Adipose tissue (tissue), 3 donors: ENCODE measurements around the gene ANKRD44. TPM values are rescaled to one million over a fixed set of nuclear protein-coding genes. Genes with fewer than 3 reads are reported as not detected.

Experiments
- H3K27ac ChIP-seq: one replicate; pipeline ENCODE4 v1.5.1; 2013; ENCODE audit warnings: low read depth, low read length
- WGBS, 3 donors: extraction: QIAGEN DNeasy Blood & Tissue Kit; methylation state at CpG; one replicate each; pipeline ENCODE4 v1.1.7; 2013; 5-methylcytosine and 5-hydroxymethylcytosine counted together
- polyA plus RNA-seq, 3 donors: library from polyadenylated mRNA; stranded (reverse); fragments of 200-250 nt; gene quantifications; one replicate each; pipeline ENCODE4 v1.2.3, GENCODE V29; 2013
- donor health status: healthy with polysubstance abuse.
- donor health status: Bipolar disorder and iron deficiency.
- donor health status: healthy.

Gene ANKRD44
- polyA plus RNA-seq, 3 donors = 1.3 to 4.2 (median 3.5) TPM

DNA sequence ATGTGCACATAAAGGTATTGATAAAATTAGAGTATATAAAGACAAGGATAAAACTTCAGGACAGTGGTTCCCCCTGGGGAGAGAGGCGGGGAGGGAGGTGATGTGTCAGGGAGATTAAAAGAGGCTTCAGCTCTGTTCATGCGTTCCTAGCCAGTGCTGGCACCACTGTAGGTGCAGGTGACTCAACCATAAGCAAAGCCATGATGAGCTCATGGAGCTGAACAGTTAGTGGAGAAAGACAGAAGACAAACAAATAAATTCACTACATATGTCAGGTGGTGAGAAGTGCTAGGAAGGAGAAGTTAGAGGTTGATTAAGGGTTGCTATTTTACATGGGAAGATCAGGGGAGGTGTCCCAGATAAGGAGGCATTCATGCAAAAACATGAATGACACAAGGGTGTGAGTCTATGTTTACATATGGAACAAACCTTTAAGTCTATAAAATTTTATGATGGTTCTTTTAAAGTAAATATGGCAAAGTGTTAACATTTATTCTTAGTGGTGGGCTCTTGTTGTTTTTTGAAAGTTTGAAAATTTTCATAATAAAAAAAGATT, 136.0 kb downstream of the ANKRD44 start:
- 57 to 85% (median 82%) methylated on average over 2 of the region's 2 CpGs for WGBS, 3 donors
- H3K27ac ChIP-seq = no peak overlapping the region

DNA sequence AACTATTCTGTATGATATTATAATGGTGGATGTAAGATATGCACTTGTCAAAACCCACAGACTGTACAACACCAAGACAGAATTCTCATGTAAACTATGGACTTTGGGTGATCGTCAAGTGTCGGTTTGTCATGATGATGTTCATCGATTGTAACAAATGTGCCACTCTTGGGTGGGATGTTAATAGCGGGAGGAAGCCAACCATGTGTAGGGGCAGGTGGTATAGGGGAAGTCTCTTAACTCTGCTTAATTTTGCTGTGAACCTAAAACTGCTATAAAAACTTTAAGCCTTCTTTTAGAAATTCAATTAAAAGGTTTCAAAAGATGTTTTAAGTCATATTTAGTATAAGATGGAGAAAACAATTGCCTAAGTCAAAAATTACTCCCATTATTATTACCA, 139.0 kb downstream of the ANKRD44 start:
- 91 to 98% (median 97%) methylated on average over 4 of the region's 4 CpGs for WGBS, 3 donors
- H3K27ac ChIP-seq = no peak overlapping the region

DNA sequence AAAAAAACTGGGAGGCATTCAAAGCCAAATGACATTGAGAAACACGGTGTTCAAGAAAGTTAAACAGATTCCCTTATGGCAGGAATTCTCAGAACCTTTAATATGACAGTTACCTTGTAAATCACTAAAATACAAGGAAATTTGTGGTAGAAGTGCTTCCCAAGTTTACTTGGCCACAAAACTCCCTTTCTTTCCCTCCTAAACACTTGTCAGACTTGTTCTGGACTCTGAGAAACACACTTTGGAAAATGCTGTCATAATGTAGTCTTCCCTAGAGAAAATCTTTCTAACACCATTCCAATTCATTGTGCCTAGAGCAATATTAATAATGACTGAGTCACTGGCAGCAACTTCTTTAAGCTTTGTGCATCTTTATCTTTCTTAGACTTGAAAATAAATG, 140.4 kb downstream of the ANKRD44 start:
- no peak overlapping the region for H3K27ac ChIP-seq
- 32 to 67% (median 40%) methylated on average over 1 of the region's 1 CpG for WGBS, 3 donors

DNA sequence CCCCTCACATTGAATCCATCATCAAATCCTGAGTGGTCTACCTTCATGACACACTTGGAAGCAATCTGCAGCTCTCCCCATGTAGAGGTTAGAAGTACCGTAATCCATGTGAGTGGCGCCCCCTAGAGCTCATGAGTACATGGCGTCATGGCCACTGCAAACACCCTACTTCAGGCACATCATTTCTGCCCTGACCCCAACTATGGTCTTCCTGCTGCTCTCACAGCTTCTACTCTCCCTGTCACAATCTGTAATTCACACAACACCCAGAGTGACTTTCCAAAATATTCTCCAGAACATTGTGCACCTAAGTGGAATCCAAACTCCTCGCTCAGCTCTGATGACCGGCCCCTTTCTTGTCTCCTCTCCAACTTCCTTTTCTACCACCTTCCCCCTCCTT, 141.9 kb downstream of the ANKRD44 start:
- WGBS, 3 donors = 40 to 50% (median 42%) methylated on average over 5 of the region's 5 CpGs
- H3K27ac ChIP-seq = no peak overlapping the region

DNA sequence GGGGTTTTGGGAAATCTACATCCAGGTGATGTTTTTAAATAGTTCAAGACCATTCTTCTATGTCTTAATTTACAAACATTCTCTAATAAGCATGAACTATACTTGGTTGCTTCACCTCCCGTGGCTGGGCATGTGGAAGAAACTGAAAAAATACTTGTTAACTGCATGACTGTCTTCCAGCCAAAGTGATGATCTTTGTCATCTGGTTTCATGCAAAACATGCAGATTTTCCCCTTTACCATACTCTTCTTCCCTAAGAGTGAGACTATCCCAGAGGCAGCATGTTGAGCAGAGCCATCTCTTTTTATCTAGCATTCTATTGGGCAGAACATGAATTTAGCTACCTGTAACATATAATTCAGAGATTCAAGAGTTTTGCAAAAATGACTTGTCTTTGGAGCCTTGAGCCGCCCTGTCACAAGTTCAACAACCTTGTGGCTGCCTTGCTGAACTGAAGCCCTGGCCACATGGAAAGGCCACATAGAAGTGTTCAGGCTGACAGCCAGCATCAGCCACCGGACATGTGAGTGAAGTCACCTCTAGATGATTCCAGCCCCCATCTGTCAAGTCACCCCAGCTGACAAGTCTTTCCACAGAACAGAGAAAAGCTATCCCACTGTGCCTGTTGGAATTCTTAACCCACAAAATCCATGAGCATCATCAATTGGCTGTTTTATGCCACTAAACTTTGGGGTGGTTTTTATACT, 142.8 kb downstream of the ANKRD44 start:
- no peak overlapping the region for H3K27ac ChIP-seq
- 82 to 85% (median 84%) methylated on average over 3 of the region's 3 CpGs for WGBS, 3 donors

DNA sequence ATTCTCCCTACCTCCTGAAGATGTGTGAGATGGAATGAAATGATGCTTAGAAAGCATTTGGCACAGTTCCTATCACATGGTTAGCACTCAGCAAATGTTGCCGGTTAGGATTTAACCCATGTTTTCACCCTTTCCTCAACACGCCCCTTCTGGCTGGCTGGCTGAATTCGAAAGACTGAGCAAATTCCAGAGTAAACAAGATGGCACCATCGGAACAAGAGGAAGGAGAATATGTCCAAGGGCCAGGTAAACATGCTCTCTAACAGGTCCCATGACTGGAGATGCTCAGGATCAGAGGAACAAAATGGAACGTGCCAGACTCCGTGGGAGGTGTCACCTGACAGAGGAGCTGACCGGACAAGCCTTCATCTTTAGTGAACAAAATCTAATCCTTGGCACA, 145.6 kb downstream of the ANKRD44 start:
- 72 to 85% (median 81%) methylated on average over 7 of the region's 7 CpGs for WGBS, 3 donors
- no peak overlapping the region for H3K27ac ChIP-seq

DNA sequence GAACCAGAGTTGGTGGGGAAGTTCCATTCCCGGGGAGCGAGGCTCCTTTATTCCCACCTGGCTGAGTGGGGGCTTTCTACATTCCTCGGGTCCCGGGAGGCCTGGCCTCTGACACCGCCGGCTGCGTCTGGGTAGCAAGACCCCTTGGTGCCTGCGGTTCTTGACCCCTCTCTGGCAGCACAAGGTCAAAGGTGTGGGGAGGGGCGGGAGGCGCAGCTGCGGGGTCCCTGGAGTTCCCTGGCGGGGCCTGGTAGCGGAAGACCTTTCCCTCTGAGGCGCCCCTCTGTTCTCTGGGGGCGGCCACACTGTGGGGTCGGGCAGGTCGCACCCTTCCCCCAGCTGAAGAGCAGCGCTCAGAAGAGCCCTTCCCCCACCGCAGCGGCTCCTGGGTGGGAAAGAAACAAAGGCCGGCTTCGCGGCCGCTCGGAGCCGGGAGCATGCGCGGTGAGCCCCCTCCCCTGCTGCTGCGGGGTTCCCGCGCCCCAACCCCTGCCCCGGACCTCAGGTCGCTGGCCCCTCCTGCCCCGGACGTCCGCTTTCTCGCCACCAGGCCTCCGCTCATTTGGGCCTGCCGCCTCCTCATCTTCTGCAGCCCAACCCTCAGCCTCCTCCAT, 146.3 kb downstream of the ANKRD44 start:
- 42 to 50% (median 50%) methylated on average over 28 to 39 of the region's 39 CpGs for WGBS, 3 donors
- no peak overlapping the region for H3K27ac ChIP-seq

DNA sequence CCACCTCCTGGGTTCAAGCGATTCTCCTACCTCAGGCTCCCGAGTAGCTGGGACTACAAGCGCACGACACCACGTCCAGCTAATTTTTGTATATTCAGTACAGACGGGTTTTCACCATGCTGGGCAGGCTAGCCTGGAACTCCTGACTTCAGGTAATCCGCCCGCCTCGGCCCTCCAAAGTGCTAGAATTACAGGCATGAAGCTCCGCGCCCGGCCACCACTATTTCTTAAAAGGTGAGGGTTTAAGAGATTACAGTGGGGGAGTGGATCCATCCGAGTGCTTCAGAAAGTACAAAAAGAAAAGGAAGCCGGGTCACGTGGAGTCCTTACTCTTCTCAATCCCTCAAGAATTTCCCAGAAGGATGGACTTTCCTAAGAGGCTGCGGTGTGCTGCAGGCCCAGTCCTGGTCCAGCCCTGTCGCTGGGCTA, 146.9 kb downstream of the ANKRD44 start:
- 89 to 95% (median 91%) methylated on average over 17 of the region's 17 CpGs for WGBS, 3 donors
- no peak overlapping the region for H3K27ac ChIP-seq

DNA sequence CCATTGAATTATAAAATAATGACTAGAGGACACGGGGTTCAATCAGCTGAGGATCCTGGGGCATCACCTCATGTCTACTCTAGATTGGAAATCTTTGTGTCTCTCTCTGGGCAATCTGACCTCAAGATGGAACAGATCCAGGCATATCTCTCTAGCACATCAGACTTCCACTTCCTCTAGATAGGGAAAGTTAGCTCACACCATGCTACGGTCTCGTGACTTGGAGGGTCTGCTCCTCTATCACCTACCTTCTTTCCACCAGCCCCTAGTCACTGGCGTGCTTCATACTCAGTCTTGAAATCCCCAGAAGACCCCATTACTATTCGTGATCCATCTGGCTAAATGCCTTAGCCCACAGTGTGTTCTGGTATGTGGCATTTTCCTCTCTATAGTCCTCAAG, 148.8 kb downstream of the ANKRD44 start:
- no peak overlapping the region for H3K27ac ChIP-seq

DNA sequence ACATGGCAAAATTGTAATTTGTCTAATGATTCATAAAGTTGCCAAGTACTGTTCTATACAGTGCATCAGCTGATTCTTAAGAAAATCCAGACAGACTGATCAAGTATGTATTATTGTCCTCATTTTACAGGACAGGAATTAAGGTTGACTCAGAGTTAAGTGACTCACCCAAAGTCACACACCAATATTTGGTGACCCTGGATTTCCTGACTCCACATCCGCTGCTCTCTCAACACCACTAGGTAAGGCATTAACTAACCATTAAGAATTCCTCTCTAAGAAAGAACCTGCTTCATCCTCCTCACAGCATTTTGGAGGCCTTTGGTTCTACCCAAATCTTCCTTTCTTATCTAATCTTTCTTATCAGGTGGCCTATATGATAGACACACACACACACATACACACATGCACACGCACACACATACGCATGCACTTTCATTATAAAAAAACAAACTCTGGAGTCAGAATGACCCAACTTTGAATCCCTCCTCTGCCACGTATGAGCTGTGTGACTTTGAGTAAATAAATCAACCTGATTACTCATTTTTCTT, 150.8 kb downstream of the ANKRD44 start:
- WGBS, 3 donors = 80 to 85% (median 82%) methylated on average over 4 of the region's 4 CpGs
- H3K27ac ChIP-seq = no peak overlapping the region

More for the DNA sequence above, 148.8 kb downstream of the ANKRD44 start:
- WGBS, 3 donors = 66 to 83% (median 71%) methylated on average over 5 of the region's 5 CpGs

DNA sequence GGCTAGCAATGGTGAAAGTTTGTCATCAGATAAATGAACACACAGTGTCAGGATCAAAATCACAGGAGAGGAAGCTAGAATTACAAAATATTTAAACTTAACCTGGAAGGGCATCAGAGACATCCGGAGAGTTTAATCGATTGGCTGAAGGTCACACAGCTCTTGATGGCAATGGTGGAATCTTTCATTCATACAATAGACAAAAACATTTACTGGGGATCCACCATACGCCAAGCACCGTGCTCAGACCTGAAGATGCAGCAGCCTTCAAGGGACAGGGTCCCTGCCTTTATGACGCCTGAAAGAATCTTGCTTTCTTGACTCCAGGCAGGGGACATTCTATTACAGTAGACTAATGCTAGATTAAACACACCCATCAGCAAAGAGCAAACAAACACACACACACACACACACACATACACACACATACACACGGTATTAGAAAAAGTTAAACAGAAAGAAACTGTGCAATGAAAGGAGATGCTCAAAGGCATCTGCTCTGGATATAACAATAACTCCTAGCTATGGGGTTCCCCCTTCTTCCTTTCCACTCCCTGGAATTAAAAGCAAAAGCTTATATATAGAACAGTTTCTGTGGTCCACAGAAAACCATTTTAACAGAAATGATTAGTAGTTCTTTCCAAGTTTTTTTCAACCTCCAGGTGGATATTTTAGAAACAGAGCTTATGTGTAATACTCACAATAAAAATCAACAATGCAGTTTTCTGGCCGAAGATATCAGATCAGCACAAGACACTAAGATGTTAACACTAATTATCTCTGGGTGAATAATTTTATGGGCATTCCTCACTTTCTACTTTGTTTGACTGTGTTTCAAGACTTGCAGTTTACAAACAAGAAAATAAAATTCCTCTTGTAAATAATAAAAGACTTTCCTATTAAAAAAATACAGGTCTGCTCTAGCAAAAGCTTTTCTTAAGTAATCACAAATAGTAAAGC, 151.7 kb downstream of the ANKRD44 start:
- 43 to 67% (median 57%) methylated on average over 7 of the region's 7 CpGs for WGBS, 3 donors
- no peak overlapping the region for H3K27ac ChIP-seq

DNA sequence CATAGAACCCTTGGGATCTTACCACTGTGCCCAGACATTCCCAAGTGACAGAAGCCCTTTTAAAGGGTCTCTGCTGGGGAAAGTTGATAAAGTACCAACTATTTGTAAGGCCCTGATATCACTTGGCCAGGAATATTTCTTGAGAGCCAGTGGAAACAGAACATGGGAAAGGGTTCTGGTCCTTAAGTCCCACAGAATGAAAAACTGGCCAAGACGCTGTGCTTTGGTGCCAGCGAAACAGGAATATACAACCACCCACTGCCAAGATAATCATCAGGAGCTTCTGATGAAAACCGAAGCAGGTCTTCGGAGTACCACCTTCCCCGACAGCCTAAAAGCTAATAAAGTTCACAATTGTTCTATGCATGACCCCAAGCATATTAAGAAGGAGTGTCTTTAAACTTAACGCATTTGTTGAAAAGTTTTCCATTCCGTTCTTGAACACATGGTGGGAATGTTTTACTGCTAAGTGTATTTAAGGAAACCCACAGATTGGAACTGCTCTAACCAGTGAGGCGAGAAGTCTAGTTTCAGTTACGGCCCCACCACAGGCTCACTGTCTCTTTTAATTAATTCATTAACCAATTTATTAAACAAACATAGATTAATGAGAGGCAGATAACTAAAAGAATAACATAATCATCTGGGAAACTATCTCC, 152.6 kb downstream of the ANKRD44 start:
- WGBS, 3 donors = 79 to 85% (median 80%) methylated on average over 9 of the region's 9 CpGs
- no peak overlapping the region for H3K27ac ChIP-seq

DNA sequence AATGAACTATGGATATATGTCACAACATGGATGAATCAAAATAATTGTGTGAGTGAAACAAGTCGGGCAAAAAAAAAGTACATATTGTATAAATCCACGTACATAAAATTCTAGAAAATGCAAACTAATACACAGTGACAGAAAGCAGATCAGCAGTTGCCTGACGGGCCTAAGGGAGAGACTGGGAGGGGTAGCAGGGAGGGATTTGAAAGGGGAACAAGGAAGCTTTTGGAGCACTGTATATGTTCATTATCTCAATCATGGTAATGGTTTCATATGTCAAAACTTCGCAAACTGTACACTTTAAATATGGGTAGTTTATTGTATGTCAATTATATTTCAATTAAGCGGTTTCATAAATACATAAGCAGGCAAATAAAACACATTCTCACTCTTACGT, 153.8 kb downstream of the ANKRD44 start:
- no peak overlapping the region for H3K27ac ChIP-seq
- 75 to 77% (median 76%) methylated on average over 6 of the region's 6 CpGs for WGBS, 3 donors

DNA sequence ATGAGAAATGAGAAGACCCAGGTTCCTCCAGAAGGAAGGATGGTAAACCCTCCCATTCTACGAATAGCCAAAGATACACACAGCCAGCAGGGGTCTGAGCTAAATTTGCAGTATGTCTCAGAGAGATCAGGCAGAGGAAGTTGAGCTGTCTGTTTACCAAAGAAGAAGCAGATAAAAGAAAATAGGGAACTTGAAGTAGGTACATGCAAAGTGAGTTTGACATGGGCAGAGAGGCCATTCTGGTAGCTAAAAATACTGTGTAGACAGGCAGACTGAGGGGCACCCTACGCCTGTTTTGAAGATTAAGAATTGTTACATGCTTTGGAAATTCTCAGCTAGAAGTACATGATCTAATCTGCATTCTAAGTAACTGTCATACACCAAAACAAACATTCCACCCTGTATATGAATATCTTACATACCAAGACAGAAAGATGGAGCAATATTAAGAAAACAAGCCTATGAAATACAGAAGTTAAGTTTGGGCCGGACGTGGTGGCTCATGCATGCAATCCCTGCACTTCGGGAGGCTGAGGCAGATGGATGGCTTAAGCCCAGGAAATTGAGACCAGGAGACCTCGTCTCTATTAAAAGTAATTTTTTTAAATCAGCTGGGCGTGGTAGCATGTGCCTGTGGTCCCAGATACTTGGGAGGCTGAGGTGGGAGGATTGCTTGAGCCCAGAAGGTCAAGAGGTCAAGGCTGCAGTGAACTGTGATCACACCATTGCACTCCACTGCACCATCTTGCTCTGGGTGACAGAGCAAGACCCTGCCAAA, 157.9 kb downstream of the ANKRD44 start:
- WGBS, 3 donors = 46 to 87% (median 60%) methylated on average over 7 of the region's 7 CpGs
- no peak overlapping the region for H3K27ac ChIP-seq

DNA sequence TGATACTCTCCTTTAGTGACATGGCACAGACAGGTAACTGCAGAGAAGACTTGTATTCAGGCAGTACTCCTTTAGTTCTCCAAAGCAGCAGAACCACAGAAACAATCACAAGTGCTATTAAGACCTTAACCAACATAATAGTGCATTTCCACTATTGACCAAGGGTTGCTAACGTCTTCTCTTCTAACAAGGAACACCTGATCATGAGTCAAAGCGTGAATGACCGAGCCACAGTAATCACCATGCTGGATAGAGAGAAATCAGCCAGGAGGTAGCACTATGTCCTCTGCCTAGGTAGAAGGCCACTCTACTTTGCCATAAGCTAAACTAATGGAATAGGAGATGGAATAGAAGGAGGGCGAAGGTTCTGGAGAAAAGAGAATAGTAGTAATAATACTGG, 161.0 kb downstream of the ANKRD44 start:
- WGBS, 3 donors = 95 to 97% (median 95%) methylated on average over 4 of the region's 4 CpGs
- H3K27ac ChIP-seq = no peak overlapping the region

DNA sequence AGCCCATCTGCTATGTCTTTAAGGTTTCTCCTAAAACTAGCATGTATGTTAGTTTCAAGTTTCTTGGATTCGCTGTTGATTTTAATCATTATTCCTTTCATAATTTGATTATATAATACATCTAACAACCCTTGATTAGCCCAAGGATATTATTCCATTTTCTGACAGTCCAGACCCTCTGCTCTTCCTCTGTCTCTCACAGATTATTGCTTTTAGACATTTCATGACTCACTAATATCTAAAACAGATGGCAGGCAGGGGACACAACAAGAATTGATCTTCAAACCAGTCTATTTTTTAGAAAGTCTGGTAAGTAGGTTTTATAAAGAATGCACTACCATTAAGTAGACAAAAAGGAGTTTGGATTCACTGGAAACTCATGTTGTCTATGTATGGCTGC, 162.2 kb downstream of the ANKRD44 start:
- no peak overlapping the region for H3K27ac ChIP-seq
- WGBS, 3 donors = 81 to 94% (median 91%) methylated on average over 1 of the region's 1 CpG

DNA sequence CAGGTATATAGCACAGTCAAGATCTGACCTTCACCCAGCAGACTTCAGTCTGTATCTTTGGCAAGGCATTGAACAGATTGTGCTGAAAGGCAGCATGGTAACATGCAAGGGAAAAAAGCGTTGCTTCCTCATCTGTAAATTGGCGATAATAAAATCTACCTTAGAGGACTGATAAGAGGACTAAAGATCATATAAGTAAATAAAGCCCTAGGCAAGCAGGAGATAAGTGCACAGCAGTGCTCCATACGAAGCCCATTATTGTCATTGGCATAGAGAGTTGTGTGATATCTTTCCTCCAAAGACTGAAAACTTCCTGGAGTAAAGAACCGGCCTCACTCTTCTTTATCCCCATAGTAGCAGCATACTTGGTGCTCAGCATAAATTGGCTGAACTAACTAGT, 162.6 kb downstream of the ANKRD44 start:
- H3K27ac ChIP-seq = no peak overlapping the region
- 54 to 95% (median 86%) methylated on average over 4 of the region's 4 CpGs for WGBS, 3 donors
